ENCODE results near the gene CD300LG. TPM values are rescaled to one million over a fixed set of nuclear protein-coding genes. Genes with fewer than 3 reads are reported as not detected.

The CD300LG gene
- total RNA-seq, 2 experiments from 2014 or later: not detected

DNA sequence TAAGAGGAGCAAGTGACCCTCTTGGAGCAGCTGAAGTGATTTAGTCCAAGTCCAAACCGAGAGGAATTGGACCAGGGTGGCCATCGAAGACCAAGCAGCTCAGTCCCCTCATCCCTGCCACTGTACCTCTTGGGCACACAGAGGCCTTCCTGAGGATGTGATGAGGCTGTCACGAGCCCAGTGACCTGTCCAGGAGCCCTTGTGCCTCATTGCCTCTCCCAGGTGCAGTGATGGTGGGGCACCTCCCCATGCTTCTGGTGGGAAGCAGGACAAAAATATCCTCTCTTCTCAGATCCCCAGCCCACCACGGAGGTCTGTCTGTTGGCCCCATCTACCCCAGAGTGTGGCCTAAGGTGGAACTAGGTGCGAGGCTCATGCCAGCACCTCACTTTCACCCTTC, 2.7 kb upstream of the CD300LG start:
- intact Hi-C loops (cut with micrococcal nuclease): no loop called here
- CTCF ChIA-PET: no interaction called here

DNA sequence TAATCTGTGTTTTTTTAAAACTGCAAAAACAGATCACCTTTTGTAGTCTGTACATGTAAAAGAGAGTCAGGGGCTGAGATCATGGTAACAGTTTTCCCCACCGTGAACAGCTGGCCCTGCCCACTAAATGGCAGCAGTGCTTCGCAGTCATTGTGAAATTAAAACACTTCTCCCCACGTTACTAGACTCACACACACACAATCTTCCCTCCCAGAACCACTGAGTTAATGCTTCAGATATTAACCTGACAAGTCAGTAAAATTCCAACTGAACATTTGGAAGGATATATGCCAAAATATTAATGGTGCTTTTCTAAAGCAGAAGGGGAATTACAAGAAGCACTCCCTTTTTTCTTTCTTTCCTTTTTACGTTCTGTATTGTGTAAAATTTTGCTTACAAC, 1.2 kb upstream of the CD300LG start:
- Mint-ChIP-seq H3K36me3 (ENCODE audit: low read depth) (no peaks in the 10 kb centered on the region), H3K4me3 (no peak overlapping the region), H3K27me3 (ENCODE audit: low read depth) (peaks cover 9% of the 10 kb centered on the region), H3K4me1 (ENCODE audit: low read depth) (no peaks in the 10 kb centered on the region), H3K27ac (no peak overlapping the region), H3K9me3 (no peaks in the 10 kb centered on the region)
- intact Hi-C loops (cut with micrococcal nuclease): loop anchor here (2.0 to 5.0 kb wide), 3 partner anchors 53 to 153 kb away; partner anchors contain the start of gene DUSP3
- CTCF ChIA-PET: interaction anchor here (0.7 to 2.3 kb wide), 23 partner anchors 11 to 628 kb away, joined by 3 to 18 read pairs (median 5); no protein-coding TSS in a partner anchor
- no peak for DNase-seq

More for the DNA sequence above, 2.7 kb upstream of the CD300LG start:
- H3K9me3 Mint-ChIP-seq: no peaks in the 10 kb centered on the region
- H3K27ac Mint-ChIP-seq: no peak overlapping the region
- peaks cover 15% of the 10 kb centered on the region for H3K27me3 Mint-ChIP-seq (ENCODE audit: low read depth)
- no peaks in the 10 kb centered on the region for H3K4me1 Mint-ChIP-seq (ENCODE audit: low read depth)
- DNase-seq: no peak
- H3K36me3 Mint-ChIP-seq (ENCODE audit: low read depth): no peaks in the 10 kb centered on the region
- no peak overlapping the region for H3K4me3 Mint-ChIP-seq

DNA sequence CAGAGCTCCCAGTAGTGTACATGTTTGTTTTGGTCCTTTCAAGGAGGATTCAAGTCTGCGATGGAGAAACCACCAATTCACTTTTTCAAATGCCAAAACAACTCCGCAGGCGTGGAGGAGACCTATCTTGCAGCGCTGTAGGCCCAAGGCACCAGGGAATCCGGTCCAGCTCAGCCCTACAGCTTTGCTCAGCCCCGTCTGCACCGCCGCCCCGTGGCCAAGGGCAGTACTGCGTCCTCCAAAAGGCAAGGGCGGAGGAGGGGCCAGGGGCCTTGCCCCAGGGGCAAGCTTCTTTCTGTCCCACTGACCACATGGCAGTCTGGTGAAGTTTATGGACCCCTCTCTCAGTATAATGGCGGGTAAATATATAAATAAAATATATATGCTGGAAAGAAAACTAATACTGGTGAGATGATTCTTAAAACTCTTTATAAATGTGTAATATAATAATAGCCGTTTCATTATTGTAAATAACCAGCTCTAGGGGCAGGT, 709 bp upstream of the CD300LG start:
- DNase-seq: peak; percentile 85
- Mint-ChIP-seq H3K36me3 (ENCODE audit: low read depth) (no peaks in the 10 kb centered on the region), H3K9me3 (no peaks in the 10 kb centered on the region), H3K27ac (no peak overlapping the region), H3K27me3 (ENCODE audit: low read depth) (peaks cover 8% of the 10 kb centered on the region), H3K4me1 (ENCODE audit: low read depth) (no peaks in the 10 kb centered on the region), H3K4me3 (no peak overlapping the region)
- intact Hi-C loops (cut with micrococcal nuclease): loop anchor here (2.0 to 5.0 kb wide), 3 partner anchors 54 to 154 kb away; partner anchors contain the start of gene DUSP3
- CTCF ChIA-PET: interaction anchor here (0.7 to 2.3 kb wide), 26 partner anchors 10 to 627 kb away, joined by 3 to 18 read pairs (median 5); no protein-coding TSS in a partner anchor

DNA sequence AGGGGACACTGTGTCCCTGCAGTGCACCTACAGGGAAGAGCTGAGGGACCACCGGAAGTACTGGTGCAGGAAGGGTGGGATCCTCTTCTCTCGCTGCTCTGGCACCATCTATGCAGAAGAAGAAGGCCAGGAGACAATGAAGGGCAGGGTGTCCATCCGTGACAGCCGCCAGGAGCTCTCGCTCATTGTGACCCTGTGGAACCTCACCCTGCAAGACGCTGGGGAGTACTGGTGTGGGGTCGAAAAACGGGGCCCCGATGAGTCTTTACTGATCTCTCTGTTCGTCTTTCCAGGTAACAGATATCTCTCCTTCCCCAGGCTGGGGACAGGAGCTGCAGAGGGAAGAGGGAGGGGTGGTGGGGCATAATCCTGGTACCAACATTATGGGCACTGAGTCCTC, 1.6 kb downstream of the CD300LG start:
- CTCF ChIA-PET: interaction anchor here (1.5 kb wide), 1 partner anchor 30 kb away, joined by 5 read pairs; no protein-coding TSS in a partner anchor
- peaks cover 7% of the 10 kb centered on the region for H3K27me3 Mint-ChIP-seq (ENCODE audit: low read depth)
- intact Hi-C loops (cut with micrococcal nuclease): loop anchor here (5.0 kb wide), 2 partner anchors 56 to 156 kb away; no protein-coding TSS in a partner anchor
- no peaks in the 10 kb centered on the region for H3K36me3 Mint-ChIP-seq (ENCODE audit: low read depth)
- no peaks in the 10 kb centered on the region for H3K4me1 Mint-ChIP-seq (ENCODE audit: low read depth)
- H3K9me3 Mint-ChIP-seq: no peaks in the 10 kb centered on the region
- no peak for DNase-seq
- no peak overlapping the region for H3K27ac Mint-ChIP-seq
- no peak overlapping the region for H3K4me3 Mint-ChIP-seq

DNA sequence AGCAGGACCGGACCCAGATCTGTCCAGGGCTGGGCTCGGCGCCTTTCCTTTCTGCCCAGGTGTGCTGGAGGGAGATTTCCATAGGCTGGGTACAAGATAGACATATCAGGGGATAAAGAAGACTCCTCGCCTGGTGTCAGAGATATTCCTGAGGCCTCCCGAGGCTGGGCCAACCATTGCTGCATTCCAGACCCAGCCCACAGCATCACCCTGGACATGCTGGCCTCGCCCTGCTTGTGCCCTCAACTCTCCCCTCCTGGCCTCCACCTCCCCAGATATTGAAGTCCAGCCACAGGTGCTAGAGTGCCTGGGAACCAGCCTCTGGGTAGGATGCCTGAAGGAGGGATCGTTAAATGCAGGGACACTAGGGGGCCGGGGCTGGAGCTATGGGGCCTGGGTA, 2.1 kb downstream of the CD300LG start:
- intact Hi-C loops (cut with micrococcal nuclease): loop anchor here (5.0 kb wide), 2 partner anchors 57 to 157 kb away; no protein-coding TSS in a partner anchor
- Mint-ChIP-seq H3K27me3 (ENCODE audit: low read depth) (peaks cover 7% of the 10 kb centered on the region), H3K4me3 (no peak overlapping the region), H3K27ac (no peak overlapping the region), H3K36me3 (ENCODE audit: low read depth) (no peaks in the 10 kb centered on the region), H3K9me3 (no peaks in the 10 kb centered on the region), H3K4me1 (ENCODE audit: low read depth) (no peaks in the 10 kb centered on the region)
- no peak for DNase-seq
- CTCF ChIA-PET: interaction anchor here (1.5 kb wide), 1 partner anchor 29 kb away, joined by 5 read pairs; no protein-coding TSS in a partner anchor

DNA sequence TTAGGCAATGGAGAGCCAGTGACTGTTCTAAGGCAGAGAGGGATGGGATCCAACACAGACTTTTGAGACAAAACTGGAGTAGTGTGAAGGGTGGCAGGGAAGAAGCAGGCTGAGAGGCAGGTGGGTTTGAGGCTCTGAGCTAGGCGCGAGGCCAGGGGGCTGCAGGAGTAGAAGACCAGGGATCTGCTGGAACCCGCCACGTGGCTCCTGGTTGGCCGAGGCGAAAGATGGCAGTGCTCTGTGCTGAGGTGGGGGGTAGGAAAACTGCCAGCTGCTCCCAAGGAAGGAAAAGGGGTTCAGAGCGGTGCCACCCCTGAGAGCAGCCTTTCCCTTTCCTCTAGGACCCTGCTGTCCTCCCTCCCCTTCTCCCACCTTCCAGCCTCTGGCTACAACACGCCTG, 5.6 kb downstream of the CD300LG start:
- Mint-ChIP-seq H3K27me3 (ENCODE audit: low read depth) (peaks cover 6% of the 10 kb centered on the region), H3K4me3 (no peak overlapping the region), H3K36me3 (ENCODE audit: low read depth) (no peaks in the 10 kb centered on the region), H3K4me1 (ENCODE audit: low read depth) (no peaks in the 10 kb centered on the region), H3K9me3 (no peaks in the 10 kb centered on the region), H3K27ac (no peak overlapping the region)
- CTCF ChIA-PET: no interaction called here
- intact Hi-C loops (cut with micrococcal nuclease): no loop called here
- DNase-seq: no peak

DNA sequence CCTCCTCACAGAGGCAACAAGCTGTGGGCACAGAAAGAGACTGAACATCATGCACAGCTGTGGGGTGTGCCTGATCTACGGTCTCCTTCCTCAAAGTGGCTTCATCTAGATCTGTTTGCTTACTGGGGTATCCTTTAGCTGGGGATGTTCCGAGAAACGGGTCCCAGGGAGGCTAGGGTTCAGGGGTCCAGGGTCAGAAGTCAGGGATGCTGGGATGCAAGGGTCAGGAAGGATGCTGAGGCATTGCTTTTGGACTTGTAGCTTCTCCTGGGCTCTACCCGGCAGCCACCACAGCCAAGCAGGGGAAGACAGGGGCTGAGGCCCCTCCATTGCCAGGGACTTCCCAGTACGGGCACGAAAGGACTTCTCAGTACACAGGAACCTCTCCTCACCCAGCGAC, 6.6 kb downstream of the CD300LG start:
- intact Hi-C loops (cut with micrococcal nuclease): no loop called here
- no peak overlapping the region for H3K27ac Mint-ChIP-seq
- H3K36me3 Mint-ChIP-seq (ENCODE audit: low read depth): no peaks in the 10 kb centered on the region
- CTCF ChIA-PET: interaction anchor here (0.6 kb wide), 1 partner anchor 388 kb away, joined by 3 read pairs; no protein-coding TSS in a partner anchor
- DNase-seq: no peak
- H3K9me3 Mint-ChIP-seq: no peaks in the 10 kb centered on the region
- H3K27me3 Mint-ChIP-seq (ENCODE audit: low read depth): peaks cover 6% of the 10 kb centered on the region
- no peaks in the 10 kb centered on the region for H3K4me1 Mint-ChIP-seq (ENCODE audit: low read depth)
- no peak overlapping the region for H3K4me3 Mint-ChIP-seq

DNA sequence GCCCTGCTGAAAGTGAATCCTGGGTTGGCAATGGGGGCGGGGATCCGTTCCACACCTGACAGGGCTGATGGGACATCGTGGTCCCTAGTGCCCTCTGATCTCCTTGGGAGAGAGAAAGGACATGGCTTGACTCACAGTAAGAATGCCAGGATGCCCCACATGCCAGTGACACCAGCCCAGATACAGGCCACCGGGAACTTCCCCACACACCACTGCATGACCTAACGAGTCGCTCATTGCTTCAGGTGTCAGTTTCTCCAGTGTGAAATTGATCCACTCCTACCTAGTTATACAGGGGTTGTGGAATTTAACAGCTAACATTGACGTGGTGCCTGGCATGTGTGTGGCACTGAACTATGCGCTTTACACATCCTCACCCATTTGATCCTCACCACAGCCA, 7.5 kb downstream of the CD300LG start:
- Mint-ChIP-seq H3K4me1 (ENCODE audit: low read depth) (no peaks in the 10 kb centered on the region), H3K4me3 (no peak overlapping the region), H3K9me3 (no peaks in the 10 kb centered on the region), H3K27me3 (ENCODE audit: low read depth) (peaks cover 6% of the 10 kb centered on the region), H3K27ac (no peak overlapping the region), H3K36me3 (ENCODE audit: low read depth) (no peaks in the 10 kb centered on the region)
- DNase-seq: no peak
- CTCF ChIA-PET: interaction anchor here (0.7 to 3.4 kb wide), 2 partner anchors 8 to 300 kb away, joined by 3 to 15 read pairs; partner anchors contain the start of gene CD300LG
- intact Hi-C loops (cut with micrococcal nuclease): no loop called here

DNA sequence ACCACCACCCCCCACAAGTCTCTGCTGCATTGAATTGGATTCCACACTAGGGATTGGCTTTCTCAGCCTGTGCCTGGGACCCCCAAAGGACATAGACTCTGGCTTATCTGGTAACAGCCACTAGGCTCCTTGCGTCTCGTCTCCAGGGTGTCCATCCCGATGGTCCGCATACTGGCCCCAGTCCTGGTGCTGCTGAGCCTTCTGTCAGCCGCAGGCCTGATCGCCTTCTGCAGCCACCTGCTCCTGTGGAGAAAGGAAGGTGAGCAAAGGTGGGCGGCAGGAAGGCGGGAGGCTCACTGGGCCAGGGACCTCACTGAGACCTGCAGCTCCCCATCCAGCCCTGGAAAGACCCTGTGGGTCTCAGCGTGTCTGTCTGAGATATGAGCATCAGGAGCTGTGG, 8.1 kb downstream of the CD300LG start:
- Mint-ChIP-seq H3K4me3 (no peak overlapping the region), H3K4me1 (ENCODE audit: low read depth) (no peaks in the 10 kb centered on the region), H3K27me3 (ENCODE audit: low read depth) (peaks cover 6% of the 10 kb centered on the region), H3K36me3 (ENCODE audit: low read depth) (no peaks in the 10 kb centered on the region), H3K9me3 (no peaks in the 10 kb centered on the region), H3K27ac (no peak overlapping the region)
- no peak for DNase-seq
- intact Hi-C loops (cut with micrococcal nuclease): no loop called here
- CTCF ChIA-PET: interaction anchor here (0.6 to 3.4 kb wide), 3 partner anchors 9 to 300 kb away, joined by 3 to 15 read pairs (median 3); partner anchors contain the start of gene CD300LG

DNA sequence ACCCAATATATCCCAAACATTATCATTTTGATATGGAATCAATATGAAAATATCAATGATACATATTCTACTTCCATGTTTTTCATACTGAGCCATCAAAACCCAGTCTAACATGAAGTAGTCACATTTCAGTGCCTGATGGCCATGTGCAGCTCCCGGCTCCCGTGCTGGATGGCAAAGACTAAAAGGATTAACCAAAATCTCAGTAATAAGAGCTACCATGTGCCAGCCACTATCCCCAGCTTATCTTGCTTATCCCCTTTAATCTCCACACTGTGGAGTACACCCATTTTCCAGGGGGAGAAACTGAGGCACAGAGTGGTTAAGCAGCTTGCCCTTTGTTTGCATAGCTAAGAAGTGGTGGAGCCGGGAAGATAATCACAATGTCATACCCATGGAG, 9.2 kb downstream of the CD300LG start:
- Mint-ChIP-seq H3K4me3 (no peak overlapping the region), H3K4me1 (ENCODE audit: low read depth) (no peaks in the 10 kb centered on the region), H3K36me3 (ENCODE audit: low read depth) (no peaks in the 10 kb centered on the region), H3K27me3 (ENCODE audit: low read depth) (peaks cover 6% of the 10 kb centered on the region), H3K9me3 (no peaks in the 10 kb centered on the region), H3K27ac (no peak overlapping the region)
- no peak for DNase-seq
- intact Hi-C loops (cut with micrococcal nuclease): no loop called here
- CTCF ChIA-PET: interaction anchor here (1.1 to 3.4 kb wide), 2 partner anchors 10 to 22 kb away, joined by 3 to 15 read pairs; partner anchors contain the start of gene CD300LG

DNA sequence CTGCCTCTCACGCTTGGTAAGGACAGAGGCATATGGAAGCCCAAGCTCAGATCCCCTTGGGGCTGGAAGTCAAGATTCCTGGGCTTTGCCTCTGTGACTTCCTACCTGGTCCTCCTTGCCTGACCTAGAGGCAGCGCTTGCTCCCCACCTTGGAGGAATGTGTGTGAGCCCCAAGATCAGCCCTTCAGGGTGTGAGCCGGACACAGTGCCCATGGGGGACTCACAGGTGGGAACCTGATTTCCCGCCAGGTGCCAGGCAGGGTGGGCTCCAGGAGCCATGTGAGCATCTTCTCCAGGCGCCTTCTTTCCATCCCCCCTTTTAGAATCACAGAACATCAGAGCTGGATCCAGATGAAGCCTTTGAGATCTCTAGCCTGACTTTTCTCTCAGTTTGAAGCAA, 10.2 kb downstream of the CD300LG start:
- intact Hi-C loops (cut with micrococcal nuclease): no loop called here
- CTCF ChIA-PET: interaction anchor here (3.4 kb wide), 1 partner anchor 11 kb away, joined by 15 read pairs; the partner anchor contains the start of gene CD300LG
- Mint-ChIP-seq H3K27me3 (ENCODE audit: low read depth) (peaks cover 6% of the 10 kb centered on the region), H3K4me3 (no peak overlapping the region), H3K4me1 (ENCODE audit: low read depth) (no peaks in the 10 kb centered on the region), H3K36me3 (ENCODE audit: low read depth) (no peaks in the 10 kb centered on the region), H3K9me3 (no peaks in the 10 kb centered on the region), H3K27ac (no peak overlapping the region)
- no peak for DNase-seq

DNA sequence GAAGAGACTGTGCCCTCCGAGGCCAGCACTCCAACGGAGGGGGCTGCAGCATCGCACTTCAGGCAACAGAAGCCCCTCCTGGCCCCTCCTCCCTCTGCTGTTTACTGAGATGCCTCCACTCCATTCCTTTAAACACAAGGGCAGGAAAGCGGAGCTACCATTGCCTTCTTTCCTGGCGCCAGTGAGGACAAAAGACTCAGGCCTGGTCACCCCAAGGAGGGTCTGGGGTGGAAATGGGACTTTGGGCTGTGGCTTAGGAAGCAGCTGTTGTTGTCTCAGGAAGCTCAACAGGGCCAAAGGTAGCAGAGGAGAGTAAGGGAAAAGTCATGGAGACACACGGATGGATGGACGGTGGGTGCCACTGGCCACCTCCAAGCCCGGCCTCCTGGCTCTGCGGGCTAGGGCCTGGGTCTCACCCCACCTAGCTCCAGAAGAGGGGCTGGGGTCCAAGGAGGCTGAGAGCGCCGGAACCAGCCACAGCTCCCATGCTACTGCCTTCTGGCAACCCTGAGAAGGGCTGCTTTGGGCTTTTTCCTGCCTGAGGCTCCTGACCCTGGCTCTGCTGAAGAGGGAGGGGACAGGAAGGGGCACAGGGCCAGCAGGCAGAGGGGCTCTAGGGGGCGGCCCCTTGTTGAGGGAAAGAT, 11.1 kb downstream of the CD300LG start:
- CTCF ChIA-PET: interaction anchor here (0.8 to 3.4 kb wide), 2 partner anchors 12 to 21 kb away, joined by 4 to 15 read pairs; partner anchors contain the start of gene CD300LG
- Mint-ChIP-seq H3K27me3 (ENCODE audit: low read depth) (peaks cover 6% of the 10 kb centered on the region), H3K4me1 (ENCODE audit: low read depth) (no peaks in the 10 kb centered on the region), H3K27ac (no peak overlapping the region), H3K9me3 (no peaks in the 10 kb centered on the region), H3K4me3 (no peak overlapping the region), H3K36me3 (ENCODE audit: low read depth) (no peaks in the 10 kb centered on the region)
- intact Hi-C loops (cut with micrococcal nuclease): no loop called here
- no peak for DNase-seq
